ENCODE measurements around the gene TRIM10.
"Not testable (repeated sequence)": the region's sequence is repeated elsewhere in the genome, so short reads cannot be mapped to it uniquely, and the experiment has no call there.

TRIM10 gene

DNA sequence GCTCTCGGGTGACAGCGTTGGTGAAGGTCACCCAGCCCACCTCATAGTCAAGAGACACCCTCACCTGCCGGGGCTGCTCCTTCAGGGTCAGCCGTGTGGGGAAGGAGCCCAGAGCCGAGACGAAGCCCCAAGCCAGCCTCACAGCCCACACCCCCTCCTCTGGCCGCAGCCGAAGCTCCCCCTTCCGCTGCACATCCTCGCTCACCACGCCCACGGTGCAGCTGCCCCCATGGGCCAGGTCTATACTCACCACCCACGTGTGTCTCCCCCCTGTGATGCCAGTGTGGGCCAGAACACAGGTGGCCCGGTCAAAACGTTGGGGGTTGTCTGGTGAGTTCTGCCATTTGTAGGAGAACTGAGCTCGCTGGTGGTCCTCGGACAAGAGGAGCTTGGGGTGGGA lies 7.0 kb downstream of the TRIM10 start:
- no peak for DNase-seq (ENCODE audit: low read depth)

GRCh38 chr6:30152910-30153610 lies 8.0 kb downstream of the TRIM10 start:
- no peak for DNase-seq (ENCODE audit: low read depth)

- DNase-seq (ENCODE audit: low read depth): no peak
Observed at GRCh38 chr6:30152016-30152673, 8.9 kb downstream of the TRIM10 start.

DNA sequence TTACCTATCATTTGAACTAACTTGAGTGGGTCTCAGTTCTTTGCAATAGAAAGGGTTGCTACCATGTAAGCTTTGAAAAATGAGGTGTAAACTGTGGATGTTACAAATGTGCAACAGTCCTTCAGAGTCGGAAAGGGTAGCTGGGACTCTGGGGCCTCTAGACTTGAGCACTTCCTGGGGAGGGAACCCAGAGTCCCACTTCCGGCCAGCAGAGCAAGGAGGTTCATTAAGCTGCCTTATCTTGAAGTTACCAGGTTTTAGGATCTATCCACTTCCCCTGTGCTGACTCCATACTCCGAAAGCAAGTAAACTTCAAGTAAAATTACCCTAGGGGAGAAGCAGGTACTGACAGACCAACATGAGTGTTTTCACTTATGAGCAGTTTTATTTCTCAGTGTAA lies 9.4 kb downstream of the TRIM10 start:
- DNase-seq (ENCODE audit: low read depth): no peak

- DNase-seq (ENCODE audit: low read depth): no peak
Observed at GRCh38 chr6:30150671-30151395, 10.2 kb downstream of the TRIM10 start.

GRCh38 chr6:30149858-30150550 lies 11.0 kb downstream of the TRIM10 start:
- no peak for DNase-seq (ENCODE audit: low read depth)

DNA sequence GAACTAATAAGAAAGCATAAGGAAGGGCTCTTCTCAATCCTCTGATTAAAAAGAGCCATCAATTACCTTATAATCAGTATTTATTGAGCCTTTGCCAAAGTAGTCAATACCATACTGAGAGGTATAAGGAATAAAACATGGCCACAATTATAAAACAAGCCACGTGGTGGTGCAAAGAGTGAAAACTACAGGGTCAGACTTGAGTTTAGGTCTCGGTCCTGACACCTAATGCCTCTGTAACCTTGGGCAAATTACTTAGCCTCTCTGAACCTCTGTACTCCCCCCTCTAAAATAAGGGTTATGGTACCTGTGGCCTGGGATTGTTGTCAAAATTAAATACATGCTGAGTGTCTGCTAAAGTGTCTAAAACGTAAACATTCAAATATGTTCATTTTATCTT lies 11.8 kb downstream of the TRIM10 start:
- no peak for DNase-seq (ENCODE audit: low read depth)

- no peak for DNase-seq (ENCODE audit: low read depth)
Observed at GRCh38 chr6:30147096-30147495, 13.9 kb downstream of the TRIM10 start.

DNA sequence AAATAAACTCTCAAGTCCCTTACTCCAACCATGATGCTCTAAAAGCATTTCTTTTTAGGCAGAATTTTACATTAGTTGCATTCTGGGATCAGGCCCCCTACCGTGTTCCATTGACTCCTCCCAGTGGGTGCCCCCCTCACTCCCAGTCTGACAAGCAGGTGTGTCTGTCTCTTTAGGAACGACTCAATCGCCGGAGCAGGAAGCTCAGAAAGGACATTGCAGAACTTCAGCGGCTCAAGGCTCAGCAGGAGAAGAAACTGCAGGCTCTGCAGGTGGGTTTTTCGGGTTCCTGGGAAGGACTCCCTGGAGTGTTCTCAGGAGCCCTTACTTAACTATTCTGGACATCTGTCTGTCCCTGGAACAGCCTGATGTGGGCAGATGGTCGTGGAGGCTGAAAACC lies 15.2 kb downstream of the TRIM10 start:
- no peak for DNase-seq (ENCODE audit: low read depth)

GRCh38 chr6:30144811-30145210 lies 16.2 kb downstream of the TRIM10 start:
- no peak for DNase-seq (ENCODE audit: low read depth)

- no peak for DNase-seq (ENCODE audit: low read depth)
Observed at GRCh38 chr6:30143780-30144179, 17.2 kb downstream of the TRIM10 start.

- no peak for DNase-seq (ENCODE audit: low read depth)
Observed at GRCh38 chr6:30142665-30143064, 18.3 kb downstream of the TRIM10 start.

DNA sequence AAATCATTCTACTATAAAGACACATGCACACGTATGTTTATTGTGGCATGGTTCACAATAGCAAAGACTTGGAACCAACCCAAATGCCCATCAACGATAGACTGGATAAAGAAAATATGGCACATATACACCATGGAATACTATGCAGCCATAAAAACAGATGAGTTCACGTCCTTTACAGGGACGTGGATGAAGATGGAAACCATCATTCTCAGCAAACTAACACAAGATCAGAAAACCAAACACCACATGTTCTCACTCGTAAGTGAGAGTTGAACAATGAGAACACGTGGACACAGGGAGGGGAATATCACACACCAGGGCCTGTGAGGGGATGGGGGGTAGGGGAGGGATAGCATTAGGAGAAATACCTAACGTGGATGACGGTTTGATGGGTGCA lies 20.8 kb downstream of the TRIM10 start:
- DNase-seq (ENCODE audit: low read depth): not testable (repeated sequence)

- DNase-seq (ENCODE audit: low read depth): no peak
Observed at GRCh38 chr6:30136570-30137286, 24.3 kb downstream of the TRIM10 start.

- no peak for DNase-seq (ENCODE audit: low read depth)
Observed at GRCh38 chr6:30135757-30136156, 25.3 kb downstream of the TRIM10 start, which contains the start of gene TRIM40. TSS of gene TRIM40 (plus strand) at chr6:30136140. CDS start at chr6:30137037, 897 bp downstream.

- no peak for DNase-seq (ENCODE audit: low read depth)
Observed at GRCh38 chr6:30135147-30135546, 25.9 kb downstream of the TRIM10 start.

DNA sequence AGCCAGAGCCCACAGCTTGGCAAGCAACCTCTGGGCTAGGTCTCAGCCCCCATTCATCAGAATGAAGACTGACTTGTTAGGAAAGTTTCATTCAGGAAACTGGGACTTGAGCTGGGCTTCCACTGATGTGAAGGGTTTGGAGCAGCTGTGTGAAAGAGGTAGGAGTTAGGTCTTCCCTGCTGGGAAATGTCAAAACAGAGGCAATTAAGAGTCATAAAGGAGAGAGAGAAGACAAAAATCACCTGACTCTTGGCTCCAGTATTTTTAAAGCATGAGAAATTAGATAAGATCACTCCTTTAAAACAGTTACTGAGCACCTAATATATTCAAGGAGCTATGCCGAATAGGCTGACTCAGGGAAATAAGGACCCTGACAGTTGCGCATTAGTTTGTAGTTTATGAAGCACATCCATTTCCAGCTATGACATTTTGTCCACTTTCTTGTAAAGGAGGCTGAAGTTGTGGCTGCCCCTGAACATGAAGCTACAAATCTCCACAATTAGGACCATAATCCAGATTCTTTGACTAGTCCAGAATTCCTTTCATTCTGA lies 29.0 kb downstream of the TRIM10 start:
- no peak for DNase-seq (ENCODE audit: low read depth)

DNA sequence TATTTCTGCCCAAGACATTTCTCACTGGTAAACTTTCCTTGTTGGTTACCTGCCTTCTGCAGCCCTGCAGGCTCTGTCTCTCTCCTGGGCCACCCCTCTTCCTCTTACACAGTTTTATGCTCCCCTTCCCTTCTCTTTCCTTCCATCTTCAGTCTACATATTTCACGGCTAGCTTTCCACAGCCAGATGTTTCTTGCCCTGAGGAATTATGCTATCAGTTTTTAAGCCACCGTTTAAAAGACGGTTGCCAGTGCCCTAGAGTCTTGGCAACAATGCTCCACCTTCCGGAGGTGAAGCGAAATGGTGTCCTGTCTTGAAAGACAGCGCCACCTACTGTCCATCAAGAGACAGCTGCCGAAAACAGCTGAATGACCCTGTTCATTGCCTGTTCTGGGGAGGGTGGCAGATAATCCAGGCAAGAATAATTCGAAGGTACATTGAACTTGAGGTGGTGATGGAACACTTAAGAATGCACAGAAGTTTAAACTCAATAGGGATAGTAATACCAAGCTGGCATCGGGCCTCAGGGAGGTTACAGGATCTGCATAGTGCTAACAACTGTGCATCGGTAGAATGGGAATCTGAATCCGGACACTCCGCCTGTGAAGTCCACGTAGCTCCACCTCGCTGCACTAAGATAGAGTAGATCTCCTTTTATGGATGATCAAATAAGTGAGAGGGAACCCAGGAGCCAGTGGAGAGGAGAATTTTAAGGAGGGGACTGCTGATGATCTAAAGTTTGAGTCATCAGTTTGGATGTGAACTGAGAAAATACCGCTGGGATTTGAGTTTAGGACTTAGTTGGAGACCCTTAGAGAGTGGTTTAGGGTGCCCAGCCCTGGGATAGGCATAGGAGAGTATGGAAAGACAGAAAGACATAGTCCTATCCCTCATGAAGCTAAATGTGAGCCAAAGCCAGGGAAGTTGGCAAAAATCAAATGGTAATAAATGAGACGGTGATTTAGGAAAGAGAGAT lies 29.8 kb downstream of the TRIM10 start:
- peak; percentile 72 for DNase-seq (ENCODE audit: low read depth)

DNA sequence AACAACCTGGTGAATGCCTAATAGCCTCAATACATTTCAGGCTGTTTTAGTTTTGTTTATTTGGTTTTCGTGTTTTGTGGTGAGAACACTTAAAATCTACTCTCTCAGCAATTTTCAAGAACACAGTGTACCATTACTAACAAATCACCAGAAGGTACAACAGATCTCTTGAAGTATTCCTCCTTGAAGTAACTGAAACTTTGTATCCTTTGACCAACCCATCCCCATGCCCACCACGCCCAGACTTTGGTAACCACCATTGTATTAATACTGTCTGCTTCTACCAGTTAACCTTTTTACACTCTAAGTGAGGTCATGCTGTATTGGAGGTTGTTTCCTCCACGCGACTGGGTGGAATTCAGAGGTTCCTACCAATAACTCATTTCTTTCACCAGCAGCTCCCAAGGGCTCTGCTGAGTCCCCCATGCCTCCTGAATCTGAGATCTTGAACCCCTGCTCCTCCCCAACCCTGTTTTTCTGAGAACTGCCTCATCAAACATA lies 30.8 kb downstream of the TRIM10 start:
- DNase-seq (ENCODE audit: low read depth): no peak

Data from HS-27A (cell line).